WTC11 (cell line): ENCODE data around the gene FKBP11. TPM values are rescaled to one million over a fixed set of nuclear protein-coding genes. Genes with fewer than 3 reads are reported as not detected.

Experiments
- ATAC-seq: fragments of 200-7000 bp; cut with Tn5 transposase; 2 replicates; pipeline ENCODE4 v1.10.0; 2021; ENCODE audit warnings: mild to moderate bottlenecking, moderate library complexity
- CTCF ChIA-PET: fragments of 300-600 bp; sonication (Branson Sonifier 250); formaldehyde crosslinking; loops from one replicate; lab custom pipeline; 2021; ENCODE audit warnings: antibody characterized with exemption; lab: Charles Lee
- POLR2A ChIA-PET: fragments of 350-600 bp; sonication (Branson Sonifier 250); formaldehyde crosslinking; loops from one replicate; lab custom pipeline; 2021; ENCODE audit warnings: antibody characterized with exemption; lab: Charles Lee
- DNase-seq: peaks from one replicate; pipeline ENCODE4 v3.0.0; 2021; ENCODE audit warnings: low spot score
- H3K27ac Mint-ChIP-seq: 2 replicates; pipeline ENCODE4 v1.8.0; 2021; ENCODE audit warnings: mixed read lengths
- H3K27me3 Mint-ChIP-seq: 2 replicates; pipeline ENCODE4 v1.8.0; 2021; ENCODE audit warnings: low read depth, mild to moderate bottlenecking, moderate library complexity, mixed read lengths
- H3K36me3 Mint-ChIP-seq: 2 replicates; pipeline ENCODE4 v1.8.0; 2021; ENCODE audit warnings: mixed read lengths
- H3K4me1 Mint-ChIP-seq: 2 replicates; pipeline ENCODE4 v1.8.0; 2022; ENCODE audit warnings: mixed read lengths
- H3K4me3 Mint-ChIP-seq: 2 replicates; pipeline ENCODE4 v1.8.0; 2021; ENCODE audit warnings: mild to moderate bottlenecking, moderate library complexity, mixed read lengths
- H3K9me3 Mint-ChIP-seq: 2 replicates; pipeline ENCODE4 v1.8.0; 2021; ENCODE audit warnings: mixed read lengths
- ATF1 ChIP-seq: sonication (generic); formaldehyde crosslinking; IDR thresholded peaks from 2 replicates; pipeline ENCODE4 v1.8.1; 2023; ENCODE audit warnings: mild to moderate bottlenecking, moderate library complexity, missing genetic modification reagents
- ESRRA ChIP-seq: sonication (generic); formaldehyde crosslinking; IDR thresholded peaks from 2 replicates; pipeline ENCODE4 v1.8.1; 2022; ENCODE audit warnings: mild to moderate bottlenecking, missing genetic modification reagents, borderline replicate concordance
- GRHL2 ChIP-seq: fragments of 250-450 bp; sonication (Bioruptor Pico); IDR thresholded peaks from 2 replicates; pipeline ENCODE4 v1.8.0; 2022; ENCODE audit warnings: mild to moderate bottlenecking, moderate library complexity; ENCODE audit not compliant: insufficient replicate concordance, severe bottlenecking
- JUN ChIP-seq: sonication (generic); formaldehyde crosslinking; IDR thresholded peaks from 2 replicates; pipeline ENCODE4 v1.8.0; 2023; ENCODE audit warnings: mild to moderate bottlenecking, missing genetic modification reagents
- MYBL2 ChIP-seq: sonication (generic); formaldehyde crosslinking; IDR thresholded peaks from 2 replicates; pipeline ENCODE4 v1.8.1; 2023; ENCODE audit warnings: mild to moderate bottlenecking, moderate library complexity, missing genetic modification reagents
- NFE2L1 ChIP-seq: sonication (generic); formaldehyde crosslinking; IDR thresholded peaks from 2 replicates; pipeline ENCODE4 v1.8.1; 2023; ENCODE audit warnings: missing genetic modification reagents
- NR2C2 ChIP-seq: sonication (generic); formaldehyde crosslinking; IDR thresholded peaks from 2 replicates; pipeline ENCODE4 v1.8.0; 2022; ENCODE audit warnings: mild to moderate bottlenecking, missing genetic modification reagents
- RELA ChIP-seq: sonication (generic); formaldehyde crosslinking; IDR thresholded peaks from 2 replicates; pipeline ENCODE4 v1.8.1; 2022; ENCODE audit warnings: missing genetic modification reagents, mild to moderate bottlenecking, borderline replicate concordance
- RORB ChIP-seq: fragments of 250-450 bp; sonication (Bioruptor Pico); IDR thresholded peaks from 2 replicates; pipeline ENCODE4 v1.9.0; 2021; ENCODE audit warnings: mild to moderate bottlenecking
- SP1 ChIP-seq: sonication (generic); formaldehyde crosslinking; conservative IDR thresholded peaks from 2 replicates; pipeline ENCODE4 v1.8.1; 2022; ENCODE audit warnings: missing genetic modification reagents
- ZNF423 ChIP-seq: fragments of 250-450 bp; sonication (Bioruptor Pico); IDR thresholded peaks from 2 replicates; pipeline ENCODE4 v2.1.2; 2022; ENCODE audit warnings: mild to moderate bottlenecking, moderate library complexity
- total RNA-seq: library from RNA; stranded (reverse); gene quantifications from 3 replicates; pipeline ENCODE4 v1.2.3, GENCODE V29; 2021
- TF ChIP-seq, protein P1 (sequence below): sonication (generic); formaldehyde crosslinking; IDR thresholded peaks from 2 replicates; pipeline ENCODE4 v1.8.0; 2022; ENCODE audit warnings: mild to moderate bottlenecking, missing genetic modification reagents
- TF ChIP-seq, protein P2 (sequence below): sonication (generic); formaldehyde crosslinking; IDR thresholded peaks from 2 replicates; pipeline ENCODE4 v1.8.0; 2023; ENCODE audit warnings: mild to moderate bottlenecking, missing genetic modification reagents
- TF ChIP-seq, protein P3 (sequence below): sonication (generic); formaldehyde crosslinking; IDR thresholded peaks from 2 replicates; pipeline ENCODE4 v1.8.1; 2023; ENCODE audit warnings: mild to moderate bottlenecking, moderate library complexity, missing genetic modification reagents
- TF ChIP-seq, protein P4 (sequence below): sonication (generic); formaldehyde crosslinking; IDR thresholded peaks from 2 replicates; pipeline ENCODE4 v1.8.1; 2022; ENCODE audit warnings: mild to moderate bottlenecking, missing genetic modification reagents, moderate library complexity, borderline replicate concordance
- TF ChIP-seq, protein P5 (sequence below): sonication (generic); formaldehyde crosslinking; IDR thresholded peaks from 2 replicates; pipeline ENCODE4 v1.8.1; 2023; ENCODE audit warnings: mild to moderate bottlenecking, missing genetic modification reagents, moderate library complexity

FKBP11 gene
- total RNA-seq, 1 experiment from 2014 or later: 64.5 TPM

DNA sequence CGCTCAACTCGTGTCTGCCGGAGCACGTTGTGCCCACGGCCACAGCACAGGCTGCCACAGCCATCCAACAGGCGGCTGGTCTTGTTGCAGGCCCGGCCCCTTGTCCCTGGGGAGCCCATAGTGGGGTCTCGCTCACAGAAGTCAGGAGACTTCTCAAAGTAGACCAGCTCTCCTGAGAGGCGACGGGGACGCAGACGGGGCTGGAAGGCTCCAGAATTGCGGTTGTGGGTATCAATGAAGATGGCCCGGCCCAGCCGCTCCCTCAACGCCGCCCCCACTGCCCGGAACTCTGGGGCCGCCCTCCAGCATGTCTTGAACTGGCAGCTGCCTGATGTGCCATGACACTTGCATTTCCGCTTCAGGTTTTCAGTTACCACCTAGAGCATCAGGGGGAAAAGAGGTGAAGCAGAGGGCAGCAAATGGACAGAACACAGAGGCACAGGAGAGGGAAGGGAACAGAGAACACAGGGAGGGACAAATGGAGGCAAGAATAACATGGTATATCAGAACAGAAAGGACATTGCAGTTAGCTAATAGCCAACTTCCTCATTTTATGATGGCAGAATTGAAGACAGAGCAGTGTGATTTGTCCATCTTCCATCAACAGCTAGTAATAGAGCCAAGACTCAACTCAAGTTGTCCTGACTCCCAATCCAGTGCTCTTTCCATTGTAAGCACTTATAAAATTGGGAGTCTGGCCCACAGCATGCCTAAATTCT is 41.0 kb upstream of the FKBP11 start:
- Mint-ChIP-seq H3K36me3 (no peaks in the 10 kb centered on the region), H3K4me3 (no peak overlapping the region), H3K4me1 (peaks cover 62% of the 10 kb centered on the region), H3K9me3 (no peaks in the 10 kb centered on the region), H3K27ac (no peak overlapping the region)
- ATAC-seq (no peak), DNase-seq (peak; percentile 33)
- CTCF ChIA-PET: interaction anchor here (0.8 to 11.0 kb wide), 10 partner anchors 8 to 113 kb away, joined by 3 to 164 read pairs (median 9); partner anchors contain the start of genes ARF3, DDN and WNT1
- TF ChIP-seq ATF1 (CRISPR knock-in tag): no peak
- TF ChIP-seq, protein P1, sequence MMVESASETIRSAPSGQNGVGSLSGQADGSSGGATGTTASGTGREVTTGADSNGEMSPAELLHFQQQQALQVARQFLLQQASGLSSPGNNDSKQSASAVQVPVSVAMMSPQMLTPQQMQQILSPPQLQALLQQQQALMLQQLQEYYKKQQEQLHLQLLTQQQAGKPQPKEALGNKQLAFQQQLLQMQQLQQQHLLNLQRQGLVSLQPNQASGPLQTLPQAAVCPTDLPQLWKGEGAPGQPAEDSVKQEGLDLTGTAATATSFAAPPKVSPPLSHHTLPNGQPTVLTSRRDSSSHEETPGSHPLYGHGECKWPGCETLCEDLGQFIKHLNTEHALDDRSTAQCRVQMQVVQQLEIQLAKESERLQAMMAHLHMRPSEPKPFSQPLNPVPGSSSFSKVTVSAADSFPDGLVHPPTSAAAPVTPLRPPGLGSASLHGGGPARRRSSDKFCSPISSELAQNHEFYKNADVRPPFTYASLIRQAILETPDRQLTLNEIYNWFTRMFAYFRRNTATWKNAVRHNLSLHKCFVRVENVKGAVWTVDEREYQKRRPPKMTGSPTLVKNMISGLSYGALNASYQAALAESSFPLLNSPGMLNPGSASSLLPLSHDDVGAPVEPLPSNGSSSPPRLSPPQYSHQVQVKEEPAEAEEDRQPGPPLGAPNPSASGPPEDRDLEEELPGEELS (CRISPR knock-in tag): no peak
- TF ChIP-seq SP1 (CRISPR knock-in tag): no peak
- no peak for TF ChIP-seq GRHL2 (CRISPR knock-in tag)
- no peak for TF ChIP-seq ESRRA (CRISPR knock-in tag)
- TF ChIP-seq, protein P2, sequence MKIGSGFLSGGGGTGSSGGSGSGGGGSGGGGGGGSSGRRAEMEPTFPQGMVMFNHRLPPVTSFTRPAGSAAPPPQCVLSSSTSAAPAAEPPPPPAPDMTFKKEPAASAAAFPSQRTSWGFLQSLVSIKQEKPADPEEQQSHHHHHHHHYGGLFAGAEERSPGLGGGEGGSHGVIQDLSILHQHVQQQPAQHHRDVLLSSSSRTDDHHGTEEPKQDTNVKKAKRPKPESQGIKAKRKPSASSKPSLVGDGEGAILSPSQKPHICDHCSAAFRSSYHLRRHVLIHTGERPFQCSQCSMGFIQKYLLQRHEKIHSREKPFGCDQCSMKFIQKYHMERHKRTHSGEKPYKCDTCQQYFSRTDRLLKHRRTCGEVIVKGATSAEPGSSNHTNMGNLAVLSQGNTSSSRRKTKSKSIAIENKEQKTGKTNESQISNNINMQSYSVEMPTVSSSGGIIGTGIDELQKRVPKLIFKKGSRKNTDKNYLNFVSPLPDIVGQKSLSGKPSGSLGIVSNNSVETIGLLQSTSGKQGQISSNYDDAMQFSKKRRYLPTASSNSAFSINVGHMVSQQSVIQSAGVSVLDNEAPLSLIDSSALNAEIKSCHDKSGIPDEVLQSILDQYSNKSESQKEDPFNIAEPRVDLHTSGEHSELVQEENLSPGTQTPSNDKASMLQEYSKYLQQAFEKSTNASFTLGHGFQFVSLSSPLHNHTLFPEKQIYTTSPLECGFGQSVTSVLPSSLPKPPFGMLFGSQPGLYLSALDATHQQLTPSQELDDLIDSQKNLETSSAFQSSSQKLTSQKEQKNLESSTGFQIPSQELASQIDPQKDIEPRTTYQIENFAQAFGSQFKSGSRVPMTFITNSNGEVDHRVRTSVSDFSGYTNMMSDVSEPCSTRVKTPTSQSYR (CRISPR knock-in tag): no peak
- no peak for TF ChIP-seq RELA (CRISPR knock-in tag)
- no peak for TF ChIP-seq JUN (CRISPR knock-in tag)
- TF ChIP-seq, protein P3, sequence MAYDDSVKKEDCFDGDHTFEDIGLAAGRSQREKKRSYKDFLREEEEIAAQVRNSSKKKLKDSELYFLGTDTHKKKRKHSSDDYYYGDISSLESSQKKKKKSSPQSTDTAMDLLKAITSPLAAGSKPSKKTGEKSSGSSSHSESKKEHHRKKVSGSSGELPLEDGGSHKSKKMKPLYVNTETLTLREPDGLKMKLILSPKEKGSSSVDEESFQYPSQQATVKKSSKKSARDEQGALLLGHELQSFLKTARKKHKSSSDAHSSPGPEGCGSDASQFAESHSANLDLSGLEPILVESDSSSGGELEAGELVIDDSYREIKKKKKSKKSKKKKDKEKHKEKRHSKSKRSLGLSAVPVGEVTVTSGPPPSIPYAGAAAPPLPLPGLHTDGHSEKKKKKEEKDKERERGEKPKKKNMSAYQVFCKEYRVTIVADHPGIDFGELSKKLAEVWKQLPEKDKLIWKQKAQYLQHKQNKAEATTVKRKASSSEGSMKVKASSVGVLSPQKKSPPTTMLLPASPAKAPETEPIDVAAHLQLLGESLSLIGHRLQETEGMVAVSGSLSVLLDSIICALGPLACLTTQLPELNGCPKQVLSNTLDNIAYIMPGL (CRISPR knock-in tag): no peak
- no peak for TF ChIP-seq NFE2L1
- no peak for TF ChIP-seq RORB (CRISPR knock-in tag)
- TF ChIP-seq, protein P4, sequence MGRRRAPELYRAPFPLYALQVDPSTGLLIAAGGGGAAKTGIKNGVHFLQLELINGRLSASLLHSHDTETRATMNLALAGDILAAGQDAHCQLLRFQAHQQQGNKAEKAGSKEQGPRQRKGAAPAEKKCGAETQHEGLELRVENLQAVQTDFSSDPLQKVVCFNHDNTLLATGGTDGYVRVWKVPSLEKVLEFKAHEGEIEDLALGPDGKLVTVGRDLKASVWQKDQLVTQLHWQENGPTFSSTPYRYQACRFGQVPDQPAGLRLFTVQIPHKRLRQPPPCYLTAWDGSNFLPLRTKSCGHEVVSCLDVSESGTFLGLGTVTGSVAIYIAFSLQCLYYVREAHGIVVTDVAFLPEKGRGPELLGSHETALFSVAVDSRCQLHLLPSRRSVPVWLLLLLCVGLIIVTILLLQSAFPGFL: no peak
- TF ChIP-seq NR2C2 (CRISPR knock-in tag): no peak
- TF ChIP-seq MYBL2 (CRISPR knock-in tag): no peak
- TF ChIP-seq, protein P5, sequence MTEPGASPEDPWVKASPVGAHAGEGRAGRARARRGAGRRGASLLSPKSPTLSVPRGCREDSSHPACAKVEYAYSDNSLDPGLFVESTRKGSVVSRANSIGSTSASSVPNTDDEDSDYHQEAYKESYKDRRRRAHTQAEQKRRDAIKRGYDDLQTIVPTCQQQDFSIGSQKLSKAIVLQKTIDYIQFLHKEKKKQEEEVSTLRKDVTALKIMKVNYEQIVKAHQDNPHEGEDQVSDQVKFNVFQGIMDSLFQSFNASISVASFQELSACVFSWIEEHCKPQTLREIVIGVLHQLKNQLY (CRISPR knock-in tag): no peak
- no peak for TF ChIP-seq ZNF423
- TF ChIP-seq, all 79 proteins: peak for 0
- H3K27me3 Mint-ChIP-seq: peaks cover 52% of the 10 kb centered on the region
- POLR2A ChIA-PET: interaction anchor here (0.8 kb wide), 1 partner anchor 9 kb away, joined by 5 read pairs; the partner anchor contains the start of gene ARF3
